Liver (tissue), 9 donors: Measurements from ENCODE around the gene ITGA4. TPM values are rescaled to one million over a fixed set of nuclear protein-coding genes. Genes with fewer than 3 reads are reported as not detected.

Experiments
- DNase-seq: peaks from one replicate; pipeline ENCODE4 v3.0.0-alpha.2; 2017; ENCODE audit warnings: low spot score
- H3K27ac ChIP-seq, 2 donors: one replicate each; pipeline ENCODE4 v1.7.0; 2013; ENCODE audit warnings: inconsistent platforms in 2 of 2, low read length in 2 of 2, control low read depth in 1 of 2, low read depth in 1 of 2, mild to moderate bottlenecking in 1 of 2
- H3K27me3 ChIP-seq, 4 donors: one replicate each; pipeline versions ENCODE4 v1.6.1 to v1.7.0; 2013; ENCODE audit warnings: low read length in 3 of 4, inconsistent platforms in 1 of 4, mild to moderate bottlenecking in 1 of 4, moderate library complexity in 1 of 4; ENCODE audit not compliant: control insufficient read depth in 4 of 4, insufficient read depth in 4 of 4
- H3K36me3 ChIP-seq, 4 donors: one replicate each; pipeline versions ENCODE4 v1.6.1 to v1.7.0; 2013; ENCODE audit warnings: low read length in 3 of 4, mild to moderate bottlenecking in 3 of 4, low read depth in 1 of 4, moderate library complexity in 1 of 4; ENCODE audit not compliant: control insufficient read depth in 4 of 4, insufficient read depth in 3 of 4
- H3K4me1 ChIP-seq, 4 donors: one replicate each; pipeline versions ENCODE4 v1.6.1 to v1.7.0; 2013; ENCODE audit warnings: low read length in 3 of 4, mild to moderate bottlenecking in 3 of 4, moderate library complexity in 1 of 4; ENCODE audit not compliant: control insufficient read depth in 4 of 4, insufficient read depth in 4 of 4
- H3K4me3 ChIP-seq, 3 donors: one replicate each; pipeline versions ENCODE4 v1.6.1 to v1.7.0; 2013; ENCODE audit warnings: low read length in 3 of 3, control low read depth in 1 of 3, low read depth in 1 of 3, mild to moderate bottlenecking in 1 of 3
- H3K9ac ChIP-seq, 2 donors: one replicate each; pipeline ENCODE4 v1.7.0; 2013; ENCODE audit warnings: low read length in 2 of 2, mild to moderate bottlenecking in 2 of 2, moderate library complexity in 2 of 2, control low read depth in 1 of 2, low read depth in 1 of 2
- H3K9me3 ChIP-seq, 4 donors: one replicate each; pipeline versions ENCODE4 v1.6.1 to v1.7.0; 2013; ENCODE audit warnings: low read length in 3 of 4; ENCODE audit not compliant: control insufficient read depth in 4 of 4
- ATF3 ChIP-seq: IDR thresholded peaks from 2 replicates; pipeline ENCODE4 v1.6.1; 2016; ENCODE audit warnings: antibody characterized with exemption
- CTCF ChIP-seq: fragments of 150-350 bp; IDR thresholded peaks from 2 replicates; pipeline ENCODE4 v1.5.1; 2017; ENCODE audit warnings: improper control_type of control experiment, low read depth, low read length; ENCODE audit not compliant: missing input control
- EGR1 ChIP-seq, 2 donors: IDR thresholded peaks; 2 replicates each; pipeline ENCODE4 v1.6.1; 2016 to 2018; ENCODE audit warnings: antibody characterized with exemption in 2 of 2, low read depth in 2 of 2
- FOXA1 ChIP-seq: IDR thresholded peaks from 2 replicates; pipeline ENCODE4 v1.6.1; 2016; ENCODE audit warnings: antibody characterized with exemption
- FOXA2 ChIP-seq: IDR thresholded peaks from 2 replicates; pipeline ENCODE4 v1.6.1; 2016; ENCODE audit warnings: antibody characterized with exemption
- GABPA ChIP-seq, 2 donors: IDR thresholded peaks in 1 of 2; conservative IDR thresholded peaks in 1 of 2; 2 replicates each; pipeline ENCODE4 v1.6.1; 2016; ENCODE audit warnings: antibody characterized with exemption in 2 of 2, mild to moderate bottlenecking in 1 of 2, moderate library complexity in 1 of 2
- HNF4A ChIP-seq, 2 donors: conservative IDR thresholded peaks; 2 replicates each; pipeline ENCODE4 v1.6.1; 2016; ENCODE audit warnings: antibody characterized with exemption in 2 of 2, mild to moderate bottlenecking in 2 of 2
- HNF4G ChIP-seq: IDR thresholded peaks from 2 replicates; pipeline ENCODE4 v1.6.1; 2016; ENCODE audit warnings: antibody characterized with exemption
- JUND ChIP-seq, 2 donors: IDR thresholded peaks; 2 replicates each; pipeline ENCODE4 v1.6.1; 2016; ENCODE audit warnings: antibody characterized with exemption in 2 of 2
- MAX ChIP-seq: IDR thresholded peaks from 2 replicates; pipeline ENCODE4 v1.6.1; 2016; ENCODE audit warnings: antibody characterized with exemption
- NR2F2 ChIP-seq: IDR thresholded peaks from 2 replicates; pipeline ENCODE4 v1.6.1; 2016; ENCODE audit warnings: antibody characterized with exemption
- RAD21 ChIP-seq, 2 donors: IDR thresholded peaks; 2 replicates each; pipeline ENCODE4 v1.6.1; 2016; ENCODE audit warnings: antibody characterized with exemption in 2 of 2, mild to moderate bottlenecking in 2 of 2
- REST ChIP-seq: IDR thresholded peaks from 2 replicates; pipeline ENCODE4 v1.6.1; 2016; ENCODE audit warnings: antibody characterized with exemption, mild to moderate bottlenecking
- RXRA ChIP-seq, 2 donors: IDR thresholded peaks; 2 replicates each; pipeline ENCODE4 v1.6.1; 2017 to 2018; ENCODE audit warnings: antibody characterized with exemption in 2 of 2, mild to moderate bottlenecking in 1 of 2
- SP1 ChIP-seq: IDR thresholded peaks from 2 replicates; pipeline ENCODE4 v1.6.1; 2018; ENCODE audit warnings: antibody characterized with exemption, mild to moderate bottlenecking
- TAF1 ChIP-seq: conservative IDR thresholded peaks from 2 replicates; pipeline ENCODE4 v1.6.1; 2016; ENCODE audit warnings: antibody characterized with exemption, mild to moderate bottlenecking
- YY1 ChIP-seq: IDR thresholded peaks from 2 replicates; pipeline ENCODE4 v1.6.1; 2016; ENCODE audit warnings: antibody characterized with exemption, mild to moderate bottlenecking
- ZBTB33 ChIP-seq: IDR thresholded peaks from 2 replicates; pipeline ENCODE4 v1.6.1; 2016; ENCODE audit warnings: antibody characterized with exemption
- WGBS: extraction: QIAGEN DNeasy Blood & Tissue Kit; methylation state at CpG from one replicate; pipeline ENCODE4 v1.1.7; 2013; 5-methylcytosine and 5-hydroxymethylcytosine counted together
- polyA plus RNA-seq, 2 donors: library from polyadenylated mRNA; stranded (reverse) in 1 of 2; unstranded in 1 of 2; fragments of 200-250 nt in 1 of 2; fragments of >200 nt in 1 of 2; fragmentation: Nextera tagmentation in 1 of 2; extraction: Ambion mirVana in 1 of 2; gene quantifications; one replicate each; pipeline versions ENCODE4 v1.2.1 to v1.2.3, GENCODE V29; 2013 to 2015
- total RNA-seq, 2 donors: library from RNA; depleted of rRNA; stranded (reverse); fragments of >200 nt; gene quantifications; one replicate each; pipeline ENCODE4 v1.2.3, GENCODE V29; 2014
- donor health status: healthy.
- donor health status: healthy.
- donor health status: healthy.
- donor health status: healthy.
- donor health status: healthy.

ITGA4 gene
- total and polyA plus RNA-seq, 4 donors: 1.6 to 142 (median 4.1) TPM

- TF ChIP-seq MAX (no peak), YY1 (no peak), SP1 (no peak), RXRA (IDR thresholded peaks at IDR 0.05) (no peak), FOXA1 (no peak), ATF3 (no peak)
These were observed 71.3 kb downstream of the ITGA4 start (continued) for GRCh38 chr2:181528441-181528840.

- Histone ChIP-seq H3K36me3 (peaks cover 0 to 2% (median 0%) of the 10 kb centered on the region in 4 donors), H3K9ac (no peak overlapping the region), H3K27ac (no peak overlapping the region), H3K27me3 (no peaks in the 10 kb centered on the region), H3K4me1 (no peaks in the 10 kb centered on the region), H3K4me3 (no peak overlapping the region), H3K9me3 (no peaks in the 10 kb centered on the region)
- no peak for TF ChIP-seq RXRA (IDR thresholded peaks at IDR 0.05)
- no peak for TF ChIP-seq EGR1 (IDR thresholded peaks at IDR 0.05; ENCODE audit: low read depth in 2 of 2)
- no peak for TF ChIP-seq ZBTB33
- no peak for TF ChIP-seq MAX
- no peak for TF ChIP-seq ATF3
- TF ChIP-seq FOXA1: no peak
- TF ChIP-seq CTCF: no peak
- TF ChIP-seq YY1: no peak
- no peak for TF ChIP-seq GABPA (IDR thresholded peaks at IDR 0.05 in 1 of 2, conservative IDR thresholded peaks at IDR 0.05 in 1 of 2)
- TF ChIP-seq SP1: no peak
- no peak for TF ChIP-seq JUND (IDR thresholded peaks at IDR 0.05)
- no peak for TF ChIP-seq FOXA2
- no peak for TF ChIP-seq HNF4A (conservative IDR thresholded peaks at IDR 0.05)
- TF ChIP-seq HNF4G: no peak
- no peak for TF ChIP-seq RAD21 (IDR thresholded peaks at IDR 0.05)
- no peak for TF ChIP-seq NR2F2
- no peak for TF ChIP-seq REST
- TF ChIP-seq TAF1: no peak
- whole genome bisulfite sequencing: 74% methylated on average over 2 of the region's 2 CpGs
- DNase-seq: no peak
These were observed 79.5 kb downstream of the ITGA4 start for GRCh38 chr2:181536730-181537129.
